Hepatic stellate cell (primary cell): ENCODE data around the gene USP24.
A peak's percentile ranks its signal among the peaks of the same experiment; 100 is the strongest.

Experiments
- DNase-seq: peaks from one replicate; pipeline ENCODE4 v3.0.0; 2011; ENCODE audit warnings: low spot score

The USP24 gene

DNA sequence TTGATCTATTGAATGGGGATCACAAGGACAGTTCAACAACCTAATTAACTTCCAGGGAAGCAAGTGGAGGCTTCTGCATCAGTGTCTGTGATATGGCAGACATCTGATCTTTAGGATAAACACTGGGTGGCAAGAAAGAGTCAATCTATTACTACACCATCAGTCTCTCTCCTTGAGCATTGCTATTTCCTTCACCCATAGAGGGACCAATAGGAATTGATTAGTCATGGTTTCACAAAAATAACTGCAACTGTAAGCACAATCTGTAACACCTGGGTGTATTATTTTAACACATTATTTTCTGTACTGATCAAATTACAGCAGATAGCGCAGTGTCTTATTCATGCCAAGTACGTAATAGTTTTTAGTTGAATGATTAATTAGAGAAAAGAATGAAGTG is 50.3 kb downstream of the USP24 start:
- DNase-seq: no peak

DNA sequence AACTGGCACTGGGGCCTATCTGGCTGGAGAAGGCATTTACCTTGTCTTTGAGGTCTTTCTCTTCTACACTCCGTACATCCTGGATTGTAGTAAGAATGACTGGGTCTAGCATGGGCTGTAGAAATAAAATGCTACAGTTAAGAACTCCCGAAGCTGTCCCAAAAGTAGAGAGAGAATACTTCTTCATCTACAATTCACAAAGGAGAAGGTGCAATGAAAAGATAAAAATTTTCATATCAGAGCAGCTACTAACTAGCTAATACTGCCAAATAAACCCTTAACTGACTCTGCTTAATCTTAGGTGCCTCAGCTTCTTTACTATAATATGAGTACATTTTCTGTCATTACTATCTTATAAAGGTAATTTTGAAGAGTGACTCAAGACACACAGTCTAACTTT is 55.6 kb downstream of the USP24 start:
- no peak for DNase-seq

DNA sequence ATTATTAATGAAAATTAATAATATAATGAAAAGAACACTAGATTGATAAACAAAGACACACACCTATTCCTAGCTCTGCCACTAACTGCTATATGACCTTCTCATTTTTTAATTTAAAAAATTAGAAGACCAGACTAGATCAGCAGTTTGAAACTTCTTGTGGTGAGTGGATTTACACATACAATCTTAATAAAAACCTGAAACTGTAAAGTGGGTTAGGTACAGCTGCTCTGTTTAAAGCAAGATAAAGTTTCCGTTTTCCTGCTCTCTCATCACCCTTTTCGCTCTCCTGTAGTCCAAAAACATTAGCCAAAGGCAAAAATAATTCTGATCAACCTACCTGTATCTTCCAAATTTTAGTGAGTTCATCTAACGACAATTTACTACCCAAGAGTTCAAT is 58.6 kb downstream of the USP24 start:
- DNase-seq: no peak

DNA sequence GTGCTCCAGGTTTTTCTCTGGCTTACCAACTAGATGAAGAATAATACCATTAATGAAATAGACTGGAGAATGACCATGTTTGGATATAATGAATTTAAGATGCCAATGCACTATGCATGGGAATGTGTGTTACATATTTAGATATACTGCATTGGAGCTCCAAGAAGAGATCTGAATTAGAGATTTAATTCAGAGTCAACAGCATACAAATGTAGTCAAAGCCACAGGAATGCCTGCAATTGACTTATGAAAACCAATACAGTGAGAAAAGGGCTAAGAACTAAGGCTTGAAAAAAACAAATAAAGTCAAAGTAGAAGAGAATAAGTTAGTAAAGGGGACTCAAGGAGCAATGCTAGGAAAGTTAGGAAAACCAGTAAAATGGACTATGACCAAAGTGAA is 59.1 kb downstream of the USP24 start:
- peak; percentile 3 for DNase-seq

DNA sequence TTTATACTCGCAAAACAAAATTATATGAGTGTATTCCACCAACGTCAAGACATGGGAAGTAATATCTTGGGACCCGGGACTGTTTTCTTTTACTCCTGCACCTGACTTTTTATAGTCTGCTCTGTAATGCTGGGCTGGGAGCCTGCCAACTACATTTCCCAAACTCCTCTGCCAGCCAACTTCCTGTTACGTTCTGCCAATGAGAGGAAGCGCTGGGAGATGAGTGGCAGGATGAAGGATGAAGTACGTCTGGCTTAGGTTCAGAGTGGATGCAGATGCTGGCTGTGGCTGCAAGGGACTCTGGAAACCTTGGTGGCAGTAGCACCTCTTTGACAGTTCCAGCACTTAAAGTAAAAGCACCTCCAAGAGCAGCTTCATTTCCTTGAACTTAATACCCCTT is 59.6 kb downstream of the USP24 start:
- no peak for DNase-seq

DNA sequence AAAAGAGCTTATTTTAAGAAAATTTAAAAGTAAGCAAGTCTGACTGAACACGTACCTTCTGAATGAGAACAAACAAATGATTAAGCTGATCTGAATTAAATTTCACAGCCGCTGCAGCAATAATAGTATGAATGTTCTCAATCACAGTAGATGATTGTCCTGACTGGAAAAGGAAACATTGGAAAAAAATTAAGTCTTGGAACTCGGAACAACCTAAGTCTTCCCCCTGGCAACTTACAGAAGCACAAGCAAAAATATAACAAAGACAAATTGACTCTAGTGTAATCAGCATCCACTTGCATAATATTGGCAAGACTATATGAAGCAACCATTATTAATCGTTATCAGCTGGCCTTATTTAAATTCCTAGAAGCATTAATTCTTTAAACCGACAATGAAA is 60.5 kb downstream of the USP24 start:
- DNase-seq: no peak

DNA sequence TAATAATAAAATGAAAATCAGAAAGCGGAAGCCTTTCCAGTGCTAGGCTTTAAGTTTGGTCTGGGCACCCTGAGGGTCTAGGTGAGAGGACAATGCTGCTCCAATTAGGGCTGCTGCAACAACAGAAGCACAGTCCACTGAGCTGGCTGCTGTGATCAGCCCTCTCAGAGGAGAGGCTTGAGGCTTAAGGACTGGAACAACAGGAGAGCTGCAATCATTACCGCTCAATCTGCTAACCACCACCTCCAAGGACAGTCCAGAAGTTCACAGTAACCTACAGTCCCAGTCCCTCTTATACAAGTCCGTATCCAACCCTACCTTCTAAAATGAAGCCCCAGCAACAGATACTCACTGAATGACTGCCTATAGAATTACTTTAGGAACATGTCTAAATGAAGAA is 62.1 kb downstream of the USP24 start:
- no peak for DNase-seq

DNA sequence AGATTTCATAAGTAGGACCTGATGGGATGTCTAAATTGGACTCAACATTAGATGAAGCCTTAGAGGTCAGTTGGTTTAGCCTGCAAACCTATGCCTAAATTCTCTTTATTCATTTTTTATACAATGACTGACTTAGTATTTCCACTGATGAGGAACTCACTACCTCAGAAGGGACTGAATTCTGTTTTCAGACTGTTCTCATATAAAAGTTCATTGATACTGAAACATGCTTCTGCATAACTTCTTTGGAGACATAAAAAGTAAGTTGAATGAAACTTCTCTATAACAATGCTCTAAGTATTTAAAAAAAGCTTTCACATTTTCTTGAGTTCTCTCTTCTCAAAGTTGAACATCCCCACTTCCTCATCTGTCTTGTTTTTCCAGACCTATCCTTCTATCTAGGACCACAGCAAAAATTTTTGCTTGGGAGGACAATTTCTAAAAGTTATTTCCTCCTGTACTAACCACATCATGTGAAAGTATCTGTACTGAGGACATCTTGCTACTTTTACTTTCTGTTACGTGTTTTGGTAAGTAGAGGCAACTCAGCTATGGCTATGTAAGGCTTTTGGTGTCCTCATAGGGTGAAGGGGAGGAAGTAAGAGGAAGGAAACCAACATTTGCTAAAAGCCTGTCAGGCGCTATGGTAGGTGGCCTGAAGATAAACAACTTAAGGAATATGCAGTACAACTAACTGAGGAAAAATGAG is 64.1 kb downstream of the USP24 start:
- DNase-seq: no peak

DNA sequence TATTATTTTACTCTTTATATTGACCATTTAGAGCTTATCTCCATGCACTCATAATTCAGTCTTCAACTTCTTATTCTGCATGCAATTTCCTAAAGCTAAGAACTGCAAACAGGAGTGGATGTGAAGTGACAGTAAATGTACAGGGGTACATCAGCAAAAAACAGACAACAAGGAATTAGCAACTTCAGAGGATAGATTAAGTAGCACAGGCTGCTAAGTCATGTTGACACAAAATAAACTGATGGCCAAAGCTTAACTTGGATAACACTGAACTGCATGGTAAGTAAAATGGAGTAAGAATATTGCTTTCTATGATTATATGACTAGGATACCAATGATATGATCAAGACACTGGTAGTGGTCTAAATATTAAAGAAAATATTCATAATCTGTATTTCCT is 66.5 kb downstream of the USP24 start:
- no peak for DNase-seq

DNA sequence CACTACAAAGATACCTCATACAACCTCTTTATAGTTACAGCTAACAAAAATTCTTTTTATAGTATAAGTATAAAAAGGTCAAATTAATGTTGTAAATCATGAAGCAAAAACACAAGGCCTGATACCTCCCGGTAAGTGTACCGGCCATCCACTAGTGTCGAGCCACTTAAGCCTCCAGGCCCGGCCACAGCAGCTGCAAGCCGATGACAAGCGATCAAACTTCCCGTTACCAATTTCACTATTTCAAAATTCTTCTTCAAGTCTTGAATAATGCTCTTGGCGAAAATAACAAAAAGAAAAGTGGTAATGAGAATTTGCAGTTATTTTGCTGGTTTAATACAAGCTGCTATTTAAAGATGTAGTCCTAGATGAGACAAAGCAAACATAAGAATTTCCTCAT is 67.6 kb downstream of the USP24 start:
- DNase-seq: no peak

DNA sequence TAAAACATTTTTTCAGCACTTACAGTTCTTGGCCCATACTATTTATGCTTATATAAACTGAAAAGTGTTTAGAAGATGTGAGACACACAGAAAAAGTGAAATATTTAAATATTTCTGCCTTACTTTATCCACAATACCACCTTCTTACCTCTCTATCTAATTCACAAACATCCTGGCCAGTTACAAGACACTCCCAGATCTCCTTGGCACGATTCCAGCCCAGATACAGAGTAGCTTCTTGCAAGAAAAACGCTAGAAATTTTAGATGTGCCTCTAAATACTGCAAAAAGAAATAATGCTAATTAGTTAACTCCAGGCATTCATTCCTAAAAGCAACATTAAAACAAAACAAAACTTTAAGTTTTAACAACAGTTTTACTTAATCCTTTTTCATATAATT is 68.4 kb downstream of the USP24 start:
- DNase-seq: no peak

DNA sequence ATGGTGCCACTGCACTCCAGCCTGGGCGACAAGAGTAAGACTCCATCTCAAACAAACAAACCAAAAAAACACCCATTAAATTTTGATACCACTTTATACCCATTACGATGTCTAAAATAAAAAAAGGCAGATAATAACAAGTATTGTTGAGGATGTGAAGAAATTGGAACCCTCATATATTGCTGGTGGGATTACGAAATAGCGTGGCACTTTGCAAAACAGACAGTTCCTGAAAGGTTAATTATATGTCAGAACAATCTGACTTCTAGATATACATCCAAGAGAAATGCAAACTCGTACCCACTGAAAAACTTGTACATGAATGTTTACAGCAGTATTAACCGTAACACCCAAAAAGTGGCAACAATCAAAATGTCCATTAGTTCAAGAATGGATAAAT is 70.3 kb downstream of the USP24 start:
- DNase-seq: no peak

DNA sequence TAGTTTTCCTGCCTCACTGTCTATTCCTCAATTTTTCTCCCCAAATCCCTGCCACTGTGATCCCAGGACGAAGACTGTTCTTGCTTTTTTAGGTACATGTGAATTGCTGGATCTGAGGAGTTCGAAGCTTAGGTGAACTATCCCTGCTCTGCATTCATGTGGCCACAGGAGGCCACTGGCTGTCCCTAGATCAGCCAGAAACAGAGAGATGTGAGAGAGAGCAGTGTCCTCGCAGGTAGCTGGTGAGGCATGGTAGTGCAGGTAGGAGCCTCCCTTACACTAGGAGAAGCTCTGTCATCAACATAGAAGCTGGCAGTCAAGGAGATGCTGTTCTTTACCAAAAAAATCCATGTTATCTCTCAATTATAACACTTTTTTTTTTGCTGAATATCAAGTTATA is 71.5 kb downstream of the USP24 start:
- no peak for DNase-seq

DNA sequence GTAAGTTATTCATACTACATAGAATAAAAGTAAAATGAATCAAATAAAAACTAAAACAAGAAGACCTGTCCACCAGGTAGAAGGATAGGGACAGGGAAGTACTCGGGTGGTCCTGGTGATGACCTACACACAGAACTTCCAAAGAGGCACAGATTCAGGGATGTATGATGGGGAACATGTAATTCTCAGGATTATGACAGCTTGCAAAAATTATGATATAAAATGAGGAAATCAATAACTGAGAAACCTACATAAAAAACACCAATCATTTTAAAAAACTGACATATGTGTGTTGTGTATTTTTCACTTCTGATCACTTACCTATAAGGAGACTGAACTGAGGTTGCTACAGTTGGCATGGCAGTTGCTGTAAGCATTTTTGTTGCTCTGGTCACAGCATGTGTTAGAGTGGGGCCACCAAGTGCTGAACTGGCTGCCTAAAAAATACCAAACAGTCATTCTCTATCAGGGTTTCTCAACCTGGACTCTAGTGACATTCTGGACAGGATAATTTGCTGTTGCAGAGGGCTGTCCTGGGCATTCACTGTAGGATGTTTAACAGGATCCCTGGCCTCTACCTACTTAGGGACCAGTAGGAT is 73.8 kb downstream of the USP24 start:
- no peak for DNase-seq

DNA sequence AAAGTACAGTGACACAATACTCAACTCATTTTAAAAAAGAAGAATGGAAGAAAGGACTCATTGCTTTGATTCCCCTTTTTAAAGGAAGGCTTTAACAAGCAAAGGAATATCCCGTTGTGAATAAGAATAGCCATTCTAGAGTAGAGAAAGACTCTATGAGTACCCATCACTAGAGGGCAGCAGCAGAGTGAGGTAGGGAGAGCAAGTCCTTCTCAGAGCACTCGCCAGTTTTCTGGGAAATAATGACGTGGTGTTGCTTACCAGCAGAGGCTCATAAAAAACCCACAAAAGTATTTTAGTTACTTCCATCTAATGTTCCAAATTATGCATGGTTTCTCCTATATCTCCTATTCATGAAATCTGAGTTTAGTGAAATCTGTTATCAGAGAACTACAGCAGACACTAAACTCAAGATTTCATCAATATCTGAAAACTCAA is 74.6 kb downstream of the USP24 start:
- peak; percentile 36 for DNase-seq

DNA sequence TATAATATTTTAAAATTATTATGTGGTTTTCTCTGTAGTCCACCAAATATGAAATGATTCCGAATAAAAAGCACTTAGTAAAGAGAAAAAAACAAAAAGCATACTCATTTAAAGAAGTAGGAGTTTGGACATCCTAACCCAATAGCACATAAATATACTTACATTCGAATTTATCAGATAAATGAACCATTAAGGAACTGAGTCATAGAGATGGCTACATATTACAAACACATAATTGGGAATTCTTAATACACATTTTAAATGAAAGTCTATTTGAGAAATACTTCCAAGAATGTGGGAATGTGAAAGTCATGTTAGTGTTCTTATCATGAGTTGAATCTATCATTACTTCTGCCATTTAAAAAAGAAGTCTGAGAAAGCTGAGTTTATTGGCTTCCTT is 75.0 kb downstream of the USP24 start:
- DNase-seq: no peak

DNA sequence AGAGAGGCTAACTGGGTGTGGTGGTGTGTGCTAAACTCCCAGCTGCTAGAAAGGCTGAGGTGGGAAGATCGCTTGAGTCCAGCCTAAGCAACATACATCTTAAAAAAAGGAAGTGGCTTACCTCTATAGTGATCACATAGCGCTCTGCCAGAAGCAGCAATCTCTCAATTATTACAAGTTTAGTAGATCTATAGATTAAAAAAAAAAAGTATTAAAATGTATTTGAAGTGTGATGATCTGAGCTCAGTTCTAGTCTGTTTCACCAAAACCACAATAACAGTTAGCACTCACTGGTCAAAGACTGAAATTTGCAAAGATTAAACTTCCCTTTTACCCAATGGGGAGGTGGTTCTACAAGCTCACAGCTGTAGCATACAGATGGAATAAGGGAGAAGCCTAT is 76.3 kb downstream of the USP24 start:
- DNase-seq: no peak

DNA sequence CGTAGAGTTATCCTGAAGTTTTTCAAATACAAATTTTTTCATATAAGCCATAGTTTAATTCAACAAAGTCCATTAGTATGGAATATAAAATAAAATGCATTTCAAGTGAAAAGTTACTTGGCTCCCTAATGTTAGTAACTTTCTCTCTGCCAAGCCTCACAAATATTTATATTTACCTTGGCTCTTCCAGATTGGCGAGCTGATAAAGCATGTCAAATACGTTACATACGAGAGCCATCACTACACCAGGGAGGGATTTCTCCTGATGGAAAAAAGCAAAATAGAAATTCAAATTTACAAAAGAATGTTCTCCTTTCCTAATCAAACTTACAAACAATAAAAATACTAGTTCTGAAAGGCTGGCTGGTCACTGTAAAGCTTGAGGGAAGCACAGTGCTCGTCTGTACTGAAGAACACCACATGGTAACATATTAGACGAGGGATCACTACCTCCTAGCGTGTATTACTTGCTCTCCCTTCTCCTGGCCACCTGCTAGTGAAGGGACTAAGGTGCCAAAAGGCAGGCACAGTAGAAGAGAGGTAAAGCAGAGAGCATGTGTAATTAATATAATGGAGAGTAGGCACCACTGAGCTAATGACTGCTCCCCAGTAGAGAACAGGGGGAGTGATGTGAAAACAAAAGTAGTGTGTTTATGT is 80.9 kb downstream of the USP24 start:
- DNase-seq: no peak

DNA sequence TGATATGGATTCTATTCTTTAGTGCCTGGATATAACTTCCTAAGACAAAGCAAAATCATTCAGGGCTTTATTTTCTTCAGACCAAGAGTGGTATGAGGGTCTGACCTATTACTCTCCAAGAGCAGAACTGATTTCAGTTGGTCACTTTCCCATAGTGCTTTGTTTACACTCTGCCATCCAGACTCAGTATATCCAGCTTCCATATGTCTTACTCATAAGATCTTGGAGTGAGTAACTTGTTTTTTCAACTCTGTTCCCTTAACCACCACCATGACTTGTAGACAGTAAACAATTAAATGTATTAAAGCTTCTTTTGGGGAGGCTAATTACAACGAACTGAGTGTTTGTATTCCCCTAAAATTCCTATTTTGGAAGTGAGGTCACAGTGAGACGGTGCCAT is 83.4 kb downstream of the USP24 start:
- peak; percentile 45 for DNase-seq

DNA sequence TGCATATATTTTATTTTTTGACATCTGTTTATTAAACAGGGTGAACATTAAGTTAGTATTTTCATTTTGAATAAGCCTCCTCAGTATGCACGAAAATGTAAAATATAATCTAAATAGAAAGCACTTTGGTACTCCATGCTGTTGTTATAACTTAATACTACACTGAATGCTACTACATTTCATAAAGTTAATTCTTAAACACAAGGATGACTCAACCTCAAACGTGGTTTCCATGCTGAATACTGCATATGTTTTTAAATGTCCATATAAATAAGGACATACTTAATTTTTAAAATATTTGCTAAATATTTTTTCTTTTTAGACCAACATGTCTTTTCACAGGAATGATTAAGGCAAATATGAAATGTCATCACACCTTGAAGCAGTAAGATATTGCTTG is 83.9 kb downstream of the USP24 start:
- no peak for DNase-seq

DNA sequence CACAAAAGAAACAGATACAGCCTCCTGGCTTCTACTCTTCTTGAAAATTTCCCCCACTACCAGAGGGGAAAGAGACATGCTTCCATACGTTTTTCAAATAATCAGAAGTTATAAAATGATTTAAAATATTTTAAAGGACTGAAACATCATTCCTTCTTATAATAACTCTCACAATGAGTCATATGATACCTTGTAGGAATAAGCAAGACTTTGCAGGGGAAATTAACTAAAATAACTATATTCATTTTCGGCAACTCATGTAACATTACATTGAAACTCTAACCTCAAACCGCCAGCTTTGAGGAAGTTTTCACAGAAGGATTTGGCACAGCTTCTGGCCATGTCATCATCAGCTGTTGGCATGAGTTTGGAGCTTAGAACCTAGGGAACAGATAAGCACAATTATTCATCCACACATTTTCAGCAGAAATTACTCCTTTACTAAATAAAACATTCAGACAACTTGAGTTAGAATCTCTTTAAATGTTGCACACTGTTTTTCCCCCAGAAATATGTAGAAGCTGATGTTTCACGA is 85.9 kb downstream of the USP24 start:
- DNase-seq: no peak

DNA sequence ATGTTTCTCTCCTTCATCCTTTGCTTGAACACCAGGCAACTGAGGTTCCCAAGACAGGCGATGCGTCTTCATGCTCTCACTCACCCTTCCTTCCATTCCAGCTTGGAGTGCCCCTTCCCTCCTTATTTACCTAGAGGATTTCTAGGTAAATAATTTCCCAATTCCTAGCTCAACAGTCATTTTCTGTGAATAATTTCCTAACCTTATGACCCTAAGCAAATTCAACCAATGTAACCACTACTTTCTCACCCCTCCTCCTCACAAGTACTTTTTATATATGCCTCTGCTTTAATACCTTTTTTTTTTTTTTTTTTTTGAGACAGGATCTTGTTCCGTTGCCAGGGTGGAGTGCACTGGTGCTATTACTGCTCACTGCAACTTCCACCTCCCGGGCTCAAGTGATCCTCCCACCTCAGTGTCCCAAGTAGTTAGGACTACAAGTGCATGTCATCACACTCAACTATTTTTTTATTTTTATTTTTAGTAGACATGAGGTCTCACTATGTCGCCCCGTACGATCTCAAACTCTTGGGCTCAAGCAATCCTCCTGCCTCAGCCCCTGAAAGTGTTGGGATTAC is 86.7 kb downstream of the USP24 start:
- DNase-seq: no peak

DNA sequence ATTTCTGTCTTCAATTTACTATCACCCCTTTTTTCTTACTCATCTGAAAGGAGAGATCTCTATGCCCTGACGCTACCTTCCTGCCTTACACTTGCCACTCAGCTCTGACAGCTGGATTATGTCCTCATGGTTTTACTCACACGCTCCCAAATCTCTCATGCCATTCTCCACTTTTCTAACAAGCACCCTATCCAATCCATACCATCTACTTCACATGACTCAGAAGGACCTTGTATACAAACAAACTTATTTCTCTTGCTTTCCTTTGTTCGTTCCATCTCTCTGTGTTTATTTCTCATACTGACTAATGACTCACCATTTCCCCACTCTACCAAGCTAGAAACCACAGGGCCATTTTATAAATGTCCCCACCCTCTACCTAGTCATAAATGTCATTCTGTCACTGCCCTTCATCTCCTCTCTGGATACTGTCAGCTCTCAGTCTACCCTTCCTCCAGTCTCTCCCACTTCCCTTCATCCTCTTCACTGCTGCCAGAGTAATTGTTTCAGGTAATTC is 87.3 kb downstream of the USP24 start:
- DNase-seq: no peak
